Omental fat pad (tissue), 4 donors: Measurements from ENCODE around the gene CRHR1. TPM values are rescaled to one million over a fixed set of nuclear protein-coding genes. Genes with fewer than 3 reads are reported as not detected.

ENCODE experiments used
- ATAC-seq: fragments of 150-250 bp; one replicate; pipeline ENCODE4 v1.9.1; 2016; ENCODE audit warnings: mild to moderate bottlenecking, moderate library complexity; ENCODE audit not compliant: low FRiP score
- DNase-seq: peaks from one replicate; pipeline ENCODE4 v3.0.0-alpha.2; 2019; ENCODE audit warnings: low spot score
- total RNA-seq, 4 donors: library from RNA; depleted of rRNA; stranded (reverse); fragments of >200 nt; gene quantifications; one replicate each; pipeline ENCODE4 v1.1.0, GENCODE V29; 2016
- TF ChIP-seq, protein P1 (sequence below), 3 donors: fragments of 450-650 bp; IDR thresholded peaks; one replicate each; pipeline ENCODE4 v1.5.1; 2016 to 2017; ENCODE audit warnings: antibody characterized with exemption in 3 of 3, mild to moderate bottlenecking in 3 of 3, moderate library complexity in 2 of 3

Gene CRHR1
- total RNA-seq, 4 donors from 2014 or later, result not detected

DNA sequence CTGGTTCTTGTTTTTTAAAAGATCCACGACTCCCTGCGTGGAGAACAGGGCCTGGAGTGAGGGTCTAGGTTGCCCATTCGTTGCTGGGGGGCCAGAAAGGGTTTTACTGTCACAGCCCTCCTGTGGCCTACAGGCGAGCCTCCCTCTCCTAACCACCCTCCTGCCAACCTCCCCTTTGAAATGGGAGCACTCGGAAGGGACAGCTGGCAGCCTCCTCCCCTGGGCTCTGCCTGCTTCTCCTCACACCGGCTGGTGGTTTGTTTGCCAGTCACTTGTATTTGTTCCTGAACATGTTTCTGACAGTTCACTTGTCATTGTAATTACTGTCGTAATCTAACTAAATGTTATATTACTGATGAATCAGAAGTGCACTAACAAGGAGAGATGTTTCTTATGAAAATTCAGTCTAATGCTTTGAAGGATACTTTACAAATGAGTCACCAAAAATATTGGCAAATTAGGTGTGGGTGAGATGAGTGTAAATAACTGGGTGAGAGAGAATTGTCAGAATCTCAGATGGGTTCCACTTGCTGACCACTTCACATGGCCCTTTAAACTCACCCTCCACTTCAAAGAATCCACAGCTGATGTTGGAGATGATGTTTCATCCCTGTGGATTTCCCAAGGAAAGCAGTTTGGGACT, 57.9 kb downstream of the CRHR1 start:
- ATAC-seq (no peak), DNase-seq (no peak)
- TF ChIP-seq, protein P1, sequence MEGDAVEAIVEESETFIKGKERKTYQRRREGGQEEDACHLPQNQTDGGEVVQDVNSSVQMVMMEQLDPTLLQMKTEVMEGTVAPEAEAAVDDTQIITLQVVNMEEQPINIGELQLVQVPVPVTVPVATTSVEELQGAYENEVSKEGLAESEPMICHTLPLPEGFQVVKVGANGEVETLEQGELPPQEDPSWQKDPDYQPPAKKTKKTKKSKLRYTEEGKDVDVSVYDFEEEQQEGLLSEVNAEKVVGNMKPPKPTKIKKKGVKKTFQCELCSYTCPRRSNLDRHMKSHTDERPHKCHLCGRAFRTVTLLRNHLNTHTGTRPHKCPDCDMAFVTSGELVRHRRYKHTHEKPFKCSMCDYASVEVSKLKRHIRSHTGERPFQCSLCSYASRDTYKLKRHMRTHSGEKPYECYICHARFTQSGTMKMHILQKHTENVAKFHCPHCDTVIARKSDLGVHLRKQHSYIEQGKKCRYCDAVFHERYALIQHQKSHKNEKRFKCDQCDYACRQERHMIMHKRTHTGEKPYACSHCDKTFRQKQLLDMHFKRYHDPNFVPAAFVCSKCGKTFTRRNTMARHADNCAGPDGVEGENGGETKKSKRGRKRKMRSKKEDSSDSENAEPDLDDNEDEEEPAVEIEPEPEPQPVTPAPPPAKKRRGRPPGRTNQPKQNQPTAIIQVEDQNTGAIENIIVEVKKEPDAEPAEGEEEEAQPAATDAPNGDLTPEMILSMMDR (IDR thresholded peaks at IDR 0.05), result no peak

DNA sequence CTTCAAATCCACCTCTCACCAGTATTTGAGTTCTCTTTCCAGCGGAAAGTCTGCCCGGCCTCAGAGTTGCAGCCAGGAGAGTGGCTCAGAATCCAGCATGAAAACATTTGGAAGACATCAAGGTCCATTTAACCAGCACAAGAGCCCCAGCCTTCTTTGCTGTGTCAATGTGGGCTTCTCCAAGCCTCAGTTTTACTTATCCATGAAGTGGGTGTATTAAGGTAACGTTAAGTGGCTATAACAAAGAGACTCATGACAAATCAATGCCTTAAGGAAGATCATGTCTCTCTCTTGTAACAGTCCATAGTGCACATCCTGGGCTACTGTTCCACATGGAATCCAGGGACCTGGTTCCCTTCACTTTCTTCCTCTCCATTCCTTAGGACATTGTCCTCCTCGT, 59.6 kb downstream of the CRHR1 start:
- no peak for ATAC-seq
- no peak for DNase-seq
- TF ChIP-seq, protein P1 (IDR thresholded peaks at IDR 0.05), result no peak

DNA sequence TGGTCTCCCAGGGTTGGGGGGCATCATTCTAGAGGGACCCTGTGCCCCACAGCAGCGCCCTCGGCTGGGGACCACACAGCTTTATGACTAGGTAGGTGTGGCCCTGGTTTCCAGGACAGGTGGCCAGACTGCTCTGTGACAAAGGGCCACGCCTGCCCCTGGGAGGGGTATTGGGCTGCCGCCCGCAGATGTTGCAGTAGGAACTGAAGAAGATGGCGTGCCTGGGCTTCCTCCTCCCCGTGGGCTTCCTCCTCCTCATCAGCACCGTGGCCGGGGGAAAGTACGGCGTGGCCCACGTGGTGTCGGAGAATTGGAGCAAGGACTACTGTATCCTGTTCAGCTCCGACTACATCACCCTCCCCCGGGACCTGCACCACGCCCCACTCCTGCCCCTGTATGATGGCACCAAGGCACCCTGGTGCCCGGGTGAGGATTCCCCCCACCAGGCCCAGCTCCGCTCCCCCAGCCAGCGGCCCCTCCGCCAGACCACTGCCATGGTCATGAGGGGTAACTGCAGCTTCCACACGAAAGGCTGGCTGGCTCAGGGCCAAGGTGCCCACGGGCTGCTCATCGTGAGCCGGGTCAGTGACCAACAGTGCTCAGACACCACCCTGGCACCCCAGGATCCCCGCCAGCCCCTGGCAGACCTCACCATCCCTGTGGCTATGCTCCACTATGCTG, 60.7 kb downstream of the CRHR1 start, which contains the start of gene SPPL2C:
TSS of gene SPPL2C (plus strand) at position 187 of the 681 bp plus-strand sequence. CDS start at position 213, 26 bp downstream.
- ATAC-seq (no peak), DNase-seq (no peak)
- TF ChIP-seq, protein P1 (IDR thresholded peaks at IDR 0.05), result no peak

DNA sequence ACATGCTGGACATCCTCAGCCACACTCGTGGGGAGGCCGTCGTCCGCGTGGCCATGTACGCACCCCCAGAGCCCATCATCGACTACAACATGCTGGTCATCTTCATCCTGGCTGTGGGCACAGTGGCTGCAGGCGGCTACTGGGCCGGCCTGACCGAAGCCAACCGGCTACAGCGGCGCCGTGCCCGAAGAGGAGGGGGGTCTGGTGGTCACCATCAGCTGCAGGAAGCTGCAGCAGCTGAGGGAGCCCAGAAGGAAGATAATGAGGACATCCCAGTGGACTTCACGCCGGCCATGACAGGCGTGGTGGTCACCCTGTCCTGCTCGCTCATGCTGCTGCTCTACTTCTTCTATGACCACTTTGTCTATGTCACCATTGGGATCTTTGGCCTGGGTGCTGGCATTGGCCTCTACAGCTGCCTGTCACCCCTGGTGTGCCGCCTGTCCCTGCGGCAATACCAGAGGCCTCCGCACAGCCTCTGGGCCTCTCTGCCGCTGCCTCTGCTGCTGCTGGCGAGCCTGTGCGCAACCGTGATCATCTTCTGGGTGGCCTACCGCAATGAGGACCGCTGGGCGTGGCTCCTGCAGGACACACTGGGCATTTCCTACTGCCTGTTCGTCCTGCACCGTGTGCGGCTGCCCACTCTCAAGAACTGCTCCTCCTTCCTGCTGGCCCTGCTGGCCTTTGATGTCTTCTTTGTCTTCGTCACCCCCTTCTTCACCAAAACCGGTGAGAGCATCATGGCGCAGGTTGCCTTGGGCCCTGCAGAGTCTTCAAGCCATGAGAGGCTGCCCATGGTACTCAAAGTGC, 61.5 kb downstream of the CRHR1 start:
- TF ChIP-seq, protein P1 (IDR thresholded peaks at IDR 0.05), result no peak
- ATAC-seq (no peak), DNase-seq (no peak)

DNA sequence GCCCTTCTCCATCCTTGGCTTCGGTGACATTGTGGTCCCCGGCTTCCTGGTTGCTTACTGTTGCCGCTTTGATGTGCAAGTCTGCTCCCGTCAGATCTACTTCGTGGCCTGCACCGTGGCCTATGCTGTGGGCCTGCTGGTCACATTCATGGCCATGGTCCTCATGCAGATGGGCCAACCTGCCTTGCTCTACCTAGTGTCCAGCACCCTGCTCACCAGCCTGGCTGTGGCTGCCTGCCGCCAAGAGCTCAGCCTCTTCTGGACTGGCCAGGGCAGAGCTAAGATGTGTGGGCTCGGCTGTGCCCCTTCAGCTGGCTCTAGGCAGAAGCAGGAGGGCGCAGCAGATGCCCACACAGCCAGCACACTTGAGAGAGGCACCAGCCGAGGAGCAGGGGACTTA, 62.1 kb downstream of the CRHR1 start:
- TF ChIP-seq, protein P1 (IDR thresholded peaks at IDR 0.05), result no peak
- ATAC-seq (no peak), DNase-seq (no peak)

DNA sequence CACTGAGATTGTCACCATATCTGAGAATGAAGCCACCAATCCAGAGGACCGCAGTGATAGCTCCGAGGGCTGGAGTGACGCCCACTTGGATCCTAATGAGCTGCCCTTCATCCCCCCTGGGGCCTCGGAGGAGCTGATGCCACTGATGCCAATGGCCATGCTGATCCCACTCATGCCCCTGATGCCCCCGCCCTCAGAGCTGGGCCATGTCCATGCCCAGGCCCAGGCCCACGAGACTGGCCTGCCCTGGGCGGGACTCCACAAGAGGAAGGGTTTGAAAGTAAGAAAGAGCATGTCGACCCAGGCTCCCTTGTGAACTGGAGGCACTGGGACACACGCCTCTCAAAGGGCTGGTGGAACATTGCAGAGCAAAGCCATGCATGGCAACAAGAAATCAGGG, 62.5 kb downstream of the CRHR1 start:
- DNase-seq (no peak), ATAC-seq (no peak)
- TF ChIP-seq, protein P1 (IDR thresholded peaks at IDR 0.05), result no peak
